Liver (tissue), 9 donors: ENCODE data around the gene TMEM248. TPM values are rescaled to one million over a fixed set of nuclear protein-coding genes. Genes with fewer than 3 reads are reported as not detected.

Source experiments
- DNase-seq: peaks from one replicate; pipeline ENCODE4 v3.0.0-alpha.2; 2017; ENCODE audit warnings: low spot score
- H3K27ac ChIP-seq, 2 donors: one replicate each; pipeline ENCODE4 v1.7.0; 2013; ENCODE audit warnings: inconsistent platforms in 2 of 2, low read length in 2 of 2, control low read depth in 1 of 2, low read depth in 1 of 2, mild to moderate bottlenecking in 1 of 2
- H3K27me3 ChIP-seq, 4 donors: one replicate each; pipeline versions ENCODE4 v1.6.1 to v1.7.0; 2013; ENCODE audit warnings: low read length in 3 of 4, inconsistent platforms in 1 of 4, mild to moderate bottlenecking in 1 of 4, moderate library complexity in 1 of 4; ENCODE audit not compliant: control insufficient read depth in 4 of 4, insufficient read depth in 4 of 4
- H3K36me3 ChIP-seq, 4 donors: one replicate each; pipeline versions ENCODE4 v1.6.1 to v1.7.0; 2013; ENCODE audit warnings: low read length in 3 of 4, mild to moderate bottlenecking in 3 of 4, low read depth in 1 of 4, moderate library complexity in 1 of 4; ENCODE audit not compliant: control insufficient read depth in 4 of 4, insufficient read depth in 3 of 4
- H3K4me1 ChIP-seq, 4 donors: one replicate each; pipeline versions ENCODE4 v1.6.1 to v1.7.0; 2013; ENCODE audit warnings: low read length in 3 of 4, mild to moderate bottlenecking in 3 of 4, moderate library complexity in 1 of 4; ENCODE audit not compliant: control insufficient read depth in 4 of 4, insufficient read depth in 4 of 4
- H3K4me3 ChIP-seq, 3 donors: one replicate each; pipeline versions ENCODE4 v1.6.1 to v1.7.0; 2013; ENCODE audit warnings: low read length in 3 of 3, control low read depth in 1 of 3, low read depth in 1 of 3, mild to moderate bottlenecking in 1 of 3
- H3K9ac ChIP-seq, 2 donors: one replicate each; pipeline ENCODE4 v1.7.0; 2013; ENCODE audit warnings: low read length in 2 of 2, mild to moderate bottlenecking in 2 of 2, moderate library complexity in 2 of 2, control low read depth in 1 of 2, low read depth in 1 of 2
- H3K9me3 ChIP-seq, 4 donors: one replicate each; pipeline versions ENCODE4 v1.6.1 to v1.7.0; 2013; ENCODE audit warnings: low read length in 3 of 4; ENCODE audit not compliant: control insufficient read depth in 4 of 4
- EGR1 ChIP-seq, 2 donors: IDR thresholded peaks; 2 replicates each; pipeline ENCODE4 v1.6.1; 2016 to 2018; ENCODE audit warnings: antibody characterized with exemption in 2 of 2, low read depth in 2 of 2
- FOXA1 ChIP-seq: IDR thresholded peaks from 2 replicates; pipeline ENCODE4 v1.6.1; 2016; ENCODE audit warnings: antibody characterized with exemption
- FOXA2 ChIP-seq: IDR thresholded peaks from 2 replicates; pipeline ENCODE4 v1.6.1; 2016; ENCODE audit warnings: antibody characterized with exemption
- GABPA ChIP-seq, 2 donors: IDR thresholded peaks in 1 of 2; conservative IDR thresholded peaks in 1 of 2; 2 replicates each; pipeline ENCODE4 v1.6.1; 2016; ENCODE audit warnings: antibody characterized with exemption in 2 of 2, mild to moderate bottlenecking in 1 of 2, moderate library complexity in 1 of 2
- HNF4A ChIP-seq, 2 donors: conservative IDR thresholded peaks; 2 replicates each; pipeline ENCODE4 v1.6.1; 2016; ENCODE audit warnings: antibody characterized with exemption in 2 of 2, mild to moderate bottlenecking in 2 of 2
- HNF4G ChIP-seq: IDR thresholded peaks from 2 replicates; pipeline ENCODE4 v1.6.1; 2016; ENCODE audit warnings: antibody characterized with exemption
- NR2F2 ChIP-seq: IDR thresholded peaks from 2 replicates; pipeline ENCODE4 v1.6.1; 2016; ENCODE audit warnings: antibody characterized with exemption
- RAD21 ChIP-seq, 2 donors: IDR thresholded peaks; 2 replicates each; pipeline ENCODE4 v1.6.1; 2016; ENCODE audit warnings: antibody characterized with exemption in 2 of 2, mild to moderate bottlenecking in 2 of 2
- RXRA ChIP-seq, 2 donors: IDR thresholded peaks; 2 replicates each; pipeline ENCODE4 v1.6.1; 2017 to 2018; ENCODE audit warnings: antibody characterized with exemption in 2 of 2, mild to moderate bottlenecking in 1 of 2
- SP1 ChIP-seq: IDR thresholded peaks from 2 replicates; pipeline ENCODE4 v1.6.1; 2018; ENCODE audit warnings: antibody characterized with exemption, mild to moderate bottlenecking
- WGBS: extraction: QIAGEN DNeasy Blood & Tissue Kit; methylation state at CpG from one replicate; pipeline ENCODE4 v1.1.7; 2013; 5-methylcytosine and 5-hydroxymethylcytosine counted together
- polyA plus RNA-seq, 2 donors: library from polyadenylated mRNA; stranded (reverse) in 1 of 2; unstranded in 1 of 2; fragments of 200-250 nt in 1 of 2; fragments of >200 nt in 1 of 2; fragmentation: Nextera tagmentation in 1 of 2; extraction: Ambion mirVana in 1 of 2; gene quantifications; one replicate each; pipeline versions ENCODE4 v1.2.1 to v1.2.3, GENCODE V29; 2013 to 2015
- total RNA-seq, 2 donors: library from RNA; depleted of rRNA; stranded (reverse); fragments of >200 nt; gene quantifications; one replicate each; pipeline ENCODE4 v1.2.3, GENCODE V29; 2014
- TF ChIP-seq, protein P1 (sequence below): IDR thresholded peaks from 2 replicates; pipeline ENCODE4 v1.6.1; 2016; ENCODE audit warnings: antibody characterized with exemption
- TF ChIP-seq, protein P2 (sequence below): IDR thresholded peaks from 2 replicates; pipeline ENCODE4 v1.6.1; 2016; ENCODE audit warnings: antibody characterized with exemption, mild to moderate bottlenecking
- TF ChIP-seq, protein P3 (sequence below): IDR thresholded peaks from 2 replicates; pipeline ENCODE4 v1.6.1; 2016; ENCODE audit warnings: antibody characterized with exemption
- donor health status: healthy.
- donor health status: healthy.
- donor health status: healthy.
- donor health status: healthy.
- donor health status: healthy.

Gene TMEM248
- total and polyA plus RNA-seq, 4 donors = 31.4 to 45.6 (median 41.6) TPM

DNA sequence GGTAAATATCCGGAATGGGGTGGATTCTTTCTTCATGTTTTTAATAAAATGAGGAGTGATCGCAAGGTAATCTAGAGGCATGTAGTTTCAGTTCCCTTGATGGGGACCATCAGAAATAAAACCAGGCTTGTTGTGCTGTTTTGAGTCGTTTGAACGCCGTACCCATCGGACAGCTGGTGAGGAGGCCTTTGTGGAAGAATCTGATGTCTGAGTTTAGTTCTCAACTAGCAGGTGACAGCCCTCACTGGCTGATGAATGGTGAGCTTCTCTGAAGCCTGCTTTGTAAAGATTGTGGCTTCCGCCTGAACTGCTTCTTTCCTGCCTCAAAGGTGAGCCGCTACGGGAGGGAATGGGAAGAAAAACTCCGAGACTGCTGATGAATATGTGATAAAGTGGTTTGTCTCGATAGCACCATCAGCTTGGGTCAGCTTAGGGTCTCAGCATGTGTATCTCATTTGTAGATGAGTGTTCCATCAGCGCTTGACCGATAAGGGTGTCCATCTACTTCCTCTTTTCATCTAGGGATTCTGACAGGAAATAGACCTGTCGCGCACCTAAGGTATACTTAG is 977 bp downstream of the TMEM248 start:
- Histone ChIP-seq H3K9me3 (no peaks in the 10 kb centered on the region), H3K9ac (peak overlapping the region; percentile 80 to 90), H3K4me3 (peak overlapping the region; percentile 85 to 100 (median 98)), H3K36me3 (no peaks in the 10 kb centered on the region), H3K4me1 (peaks cover 2 to 29% (median 19%) of the 10 kb centered on the region in 4 donors), H3K27me3 (no peaks in the 10 kb centered on the region), H3K27ac (peak overlapping the region; percentile 60 to 84)
- 9% methylated on average over 15 of the region's 15 CpGs for WGBS
- peak in 1 of 2 donors; percentile 11 for TF ChIP-seq RAD21 (IDR thresholded peaks at IDR 0.05)
- TF ChIP-seq SP1 = no peak
- TF ChIP-seq, protein P1, sequence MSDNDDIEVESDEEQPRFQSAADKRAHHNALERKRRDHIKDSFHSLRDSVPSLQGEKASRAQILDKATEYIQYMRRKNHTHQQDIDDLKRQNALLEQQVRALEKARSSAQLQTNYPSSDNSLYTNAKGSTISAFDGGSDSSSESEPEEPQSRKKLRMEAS = no peak
- no peak for TF ChIP-seq HNF4G
- no peak for TF ChIP-seq EGR1 (IDR thresholded peaks at IDR 0.05; ENCODE audit: low read depth in 2 of 2)
- TF ChIP-seq, protein P2, sequence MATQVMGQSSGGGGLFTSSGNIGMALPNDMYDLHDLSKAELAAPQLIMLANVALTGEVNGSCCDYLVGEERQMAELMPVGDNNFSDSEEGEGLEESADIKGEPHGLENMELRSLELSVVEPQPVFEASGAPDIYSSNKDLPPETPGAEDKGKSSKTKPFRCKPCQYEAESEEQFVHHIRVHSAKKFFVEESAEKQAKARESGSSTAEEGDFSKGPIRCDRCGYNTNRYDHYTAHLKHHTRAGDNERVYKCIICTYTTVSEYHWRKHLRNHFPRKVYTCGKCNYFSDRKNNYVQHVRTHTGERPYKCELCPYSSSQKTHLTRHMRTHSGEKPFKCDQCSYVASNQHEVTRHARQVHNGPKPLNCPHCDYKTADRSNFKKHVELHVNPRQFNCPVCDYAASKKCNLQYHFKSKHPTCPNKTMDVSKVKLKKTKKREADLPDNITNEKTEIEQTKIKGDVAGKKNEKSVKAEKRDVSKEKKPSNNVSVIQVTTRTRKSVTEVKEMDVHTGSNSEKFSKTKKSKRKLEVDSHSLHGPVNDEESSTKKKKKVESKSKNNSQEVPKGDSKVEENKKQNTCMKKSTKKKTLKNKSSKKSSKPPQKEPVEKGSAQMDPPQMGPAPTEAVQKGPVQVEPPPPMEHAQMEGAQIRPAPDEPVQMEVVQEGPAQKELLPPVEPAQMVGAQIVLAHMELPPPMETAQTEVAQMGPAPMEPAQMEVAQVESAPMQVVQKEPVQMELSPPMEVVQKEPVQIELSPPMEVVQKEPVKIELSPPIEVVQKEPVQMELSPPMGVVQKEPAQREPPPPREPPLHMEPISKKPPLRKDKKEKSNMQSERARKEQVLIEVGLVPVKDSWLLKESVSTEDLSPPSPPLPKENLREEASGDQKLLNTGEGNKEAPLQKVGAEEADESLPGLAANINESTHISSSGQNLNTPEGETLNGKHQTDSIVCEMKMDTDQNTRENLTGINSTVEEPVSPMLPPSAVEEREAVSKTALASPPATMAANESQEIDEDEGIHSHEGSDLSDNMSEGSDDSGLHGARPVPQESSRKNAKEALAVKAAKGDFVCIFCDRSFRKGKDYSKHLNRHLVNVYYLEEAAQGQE = no peak
- TF ChIP-seq GABPA (IDR thresholded peaks at IDR 0.05 in 1 of 2, conservative IDR thresholded peaks at IDR 0.05 in 1 of 2) = no peak
- no peak for DNase-seq

DNA sequence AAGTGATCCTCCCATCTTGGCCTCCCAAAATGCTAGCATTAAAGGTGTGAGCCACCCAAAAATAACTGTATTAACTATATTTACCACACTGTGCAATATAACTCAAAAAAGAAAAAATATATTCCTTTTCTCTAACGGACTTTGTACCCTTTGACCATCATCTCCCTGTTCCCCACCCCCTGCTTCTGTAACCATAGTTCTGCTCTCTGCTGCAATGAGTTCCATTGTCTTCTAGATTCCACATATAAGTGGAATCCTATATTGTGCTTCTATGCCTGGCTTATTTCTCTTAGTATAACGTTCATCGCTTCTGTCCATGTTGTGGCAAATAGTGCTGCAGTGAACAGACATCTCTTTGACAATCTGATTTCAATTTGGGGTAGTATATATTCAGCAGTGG is 4.2 kb downstream of the TMEM248 start:
- Histone ChIP-seq H3K4me3 (no peak overlapping the region), H3K27ac (no peak overlapping the region), H3K27me3 (no peaks in the 10 kb centered on the region), H3K9ac (no peak overlapping the region), H3K4me1 (peaks cover 2 to 26% (median 15%) of the 10 kb centered on the region in 4 donors), H3K9me3 (no peaks in the 10 kb centered on the region), H3K36me3 (no peaks in the 10 kb centered on the region)
- 87% methylated on average over 3 of the region's 3 CpGs for WGBS
- no peak for DNase-seq
- TF ChIP-seq, protein P3, sequence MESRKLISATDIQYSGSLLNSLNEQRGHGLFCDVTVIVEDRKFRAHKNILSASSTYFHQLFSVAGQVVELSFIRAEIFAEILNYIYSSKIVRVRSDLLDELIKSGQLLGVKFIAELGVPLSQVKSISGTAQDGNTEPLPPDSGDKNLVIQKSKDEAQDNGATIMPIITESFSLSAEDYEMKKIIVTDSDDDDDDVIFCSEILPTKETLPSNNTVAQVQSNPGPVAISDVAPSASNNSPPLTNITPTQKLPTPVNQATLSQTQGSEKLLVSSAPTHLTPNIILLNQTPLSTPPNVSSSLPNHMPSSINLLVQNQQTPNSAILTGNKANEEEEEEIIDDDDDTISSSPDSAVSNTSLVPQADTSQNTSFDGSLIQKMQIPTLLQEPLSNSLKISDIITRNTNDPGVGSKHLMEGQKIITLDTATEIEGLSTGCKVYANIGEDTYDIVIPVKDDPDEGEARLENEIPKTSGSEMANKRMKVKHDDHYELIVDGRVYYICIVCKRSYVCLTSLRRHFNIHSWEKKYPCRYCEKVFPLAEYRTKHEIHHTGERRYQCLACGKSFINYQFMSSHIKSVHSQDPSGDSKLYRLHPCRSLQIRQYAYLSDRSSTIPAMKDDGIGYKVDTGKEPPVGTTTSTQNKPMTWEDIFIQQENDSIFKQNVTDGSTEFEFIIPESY = no peak
- TF ChIP-seq RXRA (IDR thresholded peaks at IDR 0.05) (no peak), RAD21 (IDR thresholded peaks at IDR 0.05) (no peak), HNF4A (conservative IDR thresholded peaks at IDR 0.05) (peak in 1 of 2 donors; percentile 41)

DNA sequence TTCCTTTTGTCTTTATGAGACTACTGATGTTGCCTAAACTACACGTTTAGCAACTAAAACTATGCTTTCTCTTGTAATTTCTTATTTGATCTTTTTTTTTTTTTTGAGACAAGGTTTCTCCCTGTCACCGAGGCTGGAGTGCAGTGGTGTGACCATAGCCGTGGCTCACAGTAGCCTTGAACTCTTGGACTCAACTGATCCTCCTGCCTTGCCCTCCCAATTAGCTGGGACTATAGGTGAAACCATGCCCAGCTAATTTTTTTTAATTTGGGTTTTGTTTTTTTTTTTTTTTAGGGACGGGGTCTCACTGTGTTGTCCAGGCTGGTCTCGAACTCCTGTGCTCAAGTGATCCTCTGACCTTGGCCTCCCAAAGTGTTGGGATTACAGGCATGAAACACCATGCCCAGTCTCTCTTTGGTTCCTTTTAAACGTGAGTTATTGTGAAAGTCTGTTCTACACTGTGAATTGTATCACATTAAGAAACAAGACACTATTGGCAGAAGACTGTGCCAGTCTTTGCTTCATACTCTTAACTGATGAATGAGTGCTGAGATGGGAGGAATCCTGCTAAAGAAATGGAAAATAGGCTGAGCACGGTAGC is 6.4 kb downstream of the TMEM248 start:
- Histone ChIP-seq H3K27me3 (no peaks in the 10 kb centered on the region), H3K36me3 (peaks cover 0 to 2% (median 0%) of the 10 kb centered on the region in 4 donors), H3K27ac (no peak overlapping the region), H3K4me3 (no peak overlapping the region), H3K4me1 (peaks cover 2 to 15% (median 8%) of the 10 kb centered on the region in 4 donors), H3K9ac (no peak overlapping the region), H3K9me3 (no peaks in the 10 kb centered on the region)
- TF ChIP-seq NR2F2 (no peak), FOXA2 (no peak), HNF4G (no peak), GABPA (IDR thresholded peaks at IDR 0.05 in 1 of 2, conservative IDR thresholded peaks at IDR 0.05 in 1 of 2) (no peak), FOXA1 (no peak), EGR1 (IDR thresholded peaks at IDR 0.05; ENCODE audit: low read depth in 2 of 2) (no peak)
- TF ChIP-seq, protein P2 = no peak
- DNase-seq = no peak
- 66% methylated on average over 7 of the region's 7 CpGs for WGBS
